GM19238 (cell line): ENCODE results near the gene RPL12.

Experiments
- DNase-seq: peaks from one replicate; pipeline ENCODE4 v3.0.0; 2011; ENCODE audit warnings: low spot score; ENCODE audit not compliant: insufficient read length

The RPL12 gene

GRCh38 chr9:127450830-127451607 is at the start of gene RPL12, which contains the start of gene LRSAM1:
RPL12 (minus strand) TSS chr9:127451406; CDS start chr9:127451317, 89 bp downstream.
LRSAM1 (plus strand) TSS chr9:127451510; CDS start chr9:127454528, 3,018 bp downstream.
- DNase-seq: peak; percentile 89

DNA sequence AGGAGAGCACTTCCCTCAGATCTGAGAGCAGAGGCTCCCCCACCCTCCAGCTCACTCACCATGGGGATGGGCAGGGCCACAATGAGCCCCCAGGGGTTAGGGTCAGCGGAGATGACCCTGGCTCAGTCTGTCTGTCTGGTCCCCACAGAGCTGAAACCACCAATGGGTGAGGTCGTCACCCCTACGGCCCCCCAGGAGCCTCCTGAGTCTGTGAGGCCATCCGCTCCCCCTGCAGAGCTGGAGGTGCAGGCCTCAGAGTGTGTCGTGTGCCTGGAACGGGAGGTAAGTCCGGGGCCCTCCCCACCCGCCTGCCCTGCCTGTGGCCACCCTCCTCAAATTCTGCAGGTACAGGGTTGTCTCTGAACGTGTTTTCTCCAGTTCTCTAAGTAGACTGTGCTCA is 49.7 kb upstream of the RPL12 start:
- no peak for DNase-seq

GRCh38 chr9:127500399-127500798 is 49.2 kb upstream of the RPL12 start:
- DNase-seq: no peak

GRCh38 chr9:127498298-127498697 is 47.1 kb upstream of the RPL12 start:
- DNase-seq: no peak

- DNase-seq: no peak
Observed at GRCh38 chr9:127497656-127498290, 46.6 kb upstream of the RPL12 start.

DNA sequence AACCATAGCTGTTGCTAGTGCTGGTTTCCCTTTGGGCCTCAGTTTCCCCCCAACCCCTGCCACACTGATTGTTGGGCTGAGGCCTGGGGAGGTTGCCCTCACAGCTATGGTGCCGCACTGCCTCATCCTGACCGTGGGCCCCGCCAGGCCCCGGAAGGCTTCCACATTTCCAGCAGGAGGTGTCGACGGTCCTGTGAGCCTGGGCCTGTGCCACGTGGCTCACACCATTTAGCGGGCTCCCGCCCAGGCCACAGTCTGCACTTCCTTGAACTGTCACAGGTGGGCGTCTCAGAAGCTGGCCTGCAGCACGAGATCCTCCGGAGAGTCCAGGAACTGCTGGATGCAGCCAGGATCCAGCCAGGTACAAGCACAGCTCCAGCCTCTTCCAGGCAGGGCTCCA is 45.8 kb upstream of the RPL12 start:
- no peak for DNase-seq

GRCh38 chr9:127495884-127496555 is 44.8 kb upstream of the RPL12 start:
- no peak for DNase-seq

- no peak for DNase-seq
Observed at GRCh38 chr9:127494304-127494702, 43.1 kb upstream of the RPL12 start.

- DNase-seq: no peak
Observed at GRCh38 chr9:127493592-127494303, 42.5 kb upstream of the RPL12 start.

GRCh38 chr9:127492616-127493015 is 41.4 kb upstream of the RPL12 start:
- no peak for DNase-seq

GRCh38 chr9:127491516-127491915 is 40.3 kb upstream of the RPL12 start:
- DNase-seq: no peak

GRCh38 chr9:127490535-127491230 is 39.5 kb upstream of the RPL12 start:
- no peak for DNase-seq

DNA sequence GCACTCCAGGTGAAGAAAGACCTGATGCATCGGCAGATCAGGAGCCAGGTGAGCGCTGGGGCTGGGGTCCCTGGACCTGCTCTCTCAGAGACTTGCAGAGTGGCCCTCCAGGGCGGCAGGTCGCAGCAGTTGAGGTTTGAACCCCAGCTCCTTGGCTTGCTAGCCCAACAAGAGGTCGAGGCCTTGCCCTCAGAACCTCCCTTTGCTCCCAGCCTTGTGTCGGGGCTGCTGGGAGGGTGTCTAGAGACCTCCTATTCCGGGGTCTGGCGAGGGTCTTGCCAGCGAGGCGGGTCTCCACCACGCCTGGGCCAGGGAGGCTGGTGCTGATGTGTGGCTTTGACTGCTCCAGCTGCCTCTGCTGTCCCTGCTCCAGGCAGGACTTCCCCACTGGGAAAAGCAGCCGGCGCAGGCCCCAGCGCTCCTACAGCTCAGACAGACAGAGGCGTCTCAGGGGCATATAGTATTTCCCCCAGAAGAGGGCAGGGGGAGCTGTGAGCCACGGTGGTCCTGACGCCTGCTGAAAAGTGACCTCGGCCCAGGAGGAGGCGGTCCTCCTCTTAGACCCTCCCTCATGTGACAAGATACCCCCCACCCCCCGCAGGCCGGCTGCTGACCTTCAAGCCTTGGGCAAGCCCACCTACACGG is 38.4 kb upstream of the RPL12 start:
- DNase-seq: no peak

- no peak for DNase-seq
Observed at GRCh38 chr9:127488946-127489345, 37.7 kb upstream of the RPL12 start.

DNA sequence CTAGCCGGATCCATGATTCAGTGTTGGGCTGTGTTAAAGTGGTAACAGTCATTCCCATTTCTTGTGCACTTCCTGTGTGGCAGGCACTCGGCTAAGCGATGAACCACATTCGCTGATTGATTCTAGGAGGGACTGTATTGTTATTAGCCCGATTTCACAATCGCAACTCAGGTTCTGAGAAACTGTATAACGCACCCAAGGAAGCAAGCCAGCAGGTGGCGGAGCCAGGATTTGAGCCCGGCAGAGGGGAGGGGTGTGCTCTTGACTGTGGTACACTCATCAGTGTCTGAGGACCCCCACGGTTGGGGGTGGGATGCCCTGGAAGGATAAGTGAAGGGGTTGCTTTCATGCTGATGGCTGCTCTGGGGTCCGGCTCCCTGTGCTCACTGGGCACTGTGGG is 34.8 kb upstream of the RPL12 start:
- no peak for DNase-seq

GRCh38 chr9:127482662-127483061 is 31.5 kb upstream of the RPL12 start:
- no peak for DNase-seq

DNA sequence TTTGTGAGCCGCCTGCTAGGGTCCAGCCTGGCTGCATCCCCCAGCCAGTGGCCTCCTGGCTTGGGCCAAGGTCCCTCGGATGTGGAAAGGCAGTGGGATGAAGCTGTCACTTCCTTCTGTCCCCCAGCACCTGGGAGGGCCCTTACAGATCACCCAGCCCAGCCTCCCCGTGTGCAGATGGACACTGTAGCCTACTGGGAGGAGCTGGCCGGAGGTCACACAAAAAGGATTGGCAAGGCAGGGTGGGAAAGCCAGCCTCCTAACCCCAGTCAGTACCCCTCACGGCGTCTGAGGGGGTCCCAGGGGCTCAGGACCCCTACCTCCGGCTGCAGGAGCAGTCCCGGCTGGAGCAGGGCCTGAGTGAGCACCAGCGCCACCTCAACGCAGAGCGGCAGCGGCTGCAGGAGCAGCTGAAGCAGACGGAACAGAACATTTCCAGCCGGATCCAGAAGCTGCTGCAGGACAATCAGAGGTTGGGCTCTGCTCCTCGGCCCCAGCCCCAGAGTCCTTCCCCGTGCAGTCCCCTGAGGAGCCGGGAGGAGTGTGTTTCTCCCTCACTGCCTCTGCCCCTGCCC is 28.4 kb upstream of the RPL12 start:
- DNase-seq: no peak

GRCh38 chr9:127474592-127474991 is 23.4 kb upstream of the RPL12 start:
- DNase-seq: no peak

DNA sequence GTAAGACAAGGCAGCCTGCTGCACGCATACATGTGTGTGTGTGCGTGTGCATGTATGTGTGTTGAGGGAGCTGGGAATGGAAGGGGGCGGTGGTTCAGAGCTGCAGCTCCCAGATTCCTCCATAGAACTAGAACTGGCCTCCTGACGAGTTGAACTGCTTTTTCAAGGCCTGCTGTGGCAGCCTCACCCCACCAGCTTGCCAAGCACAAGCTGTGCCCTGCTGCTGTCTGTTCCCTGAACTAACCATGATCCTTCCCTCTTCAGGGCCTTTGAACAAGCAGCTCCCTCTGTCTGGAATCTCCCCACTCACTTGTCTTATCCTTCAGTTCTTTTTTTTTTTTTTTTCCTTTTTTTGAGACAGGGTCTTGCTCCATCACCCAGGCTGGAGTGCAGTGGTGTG is 22.7 kb upstream of the RPL12 start:
- DNase-seq: no peak

- no peak for DNase-seq
Observed at GRCh38 chr9:127473501-127473900, 22.3 kb upstream of the RPL12 start.
